ENCODE measurements around the gene CGB8.
"Not testable (repeated sequence)": the region's sequence is repeated elsewhere in the genome, so short reads cannot be mapped to it uniquely, and the experiment has no call there.

- TF ChIP-seq POLR2A, CTCF (IDR thresholded peaks at IDR 0.05): not testable (repeated sequence)
Measured at GRCh38 chr19:49056902-49057596, 8.1 kb upstream of the CGB8 start.

All from breast epithelium (tissue), 3 donors.